Memory B cell (primary cell): Measurements from ENCODE around the gene SLC5A6.
A peak's percentile ranks its signal among the peaks of the same experiment; 100 is the strongest.
"Not testable (repeated sequence)": the region's sequence is repeated elsewhere in the genome, so short reads cannot be mapped to it uniquely, and the experiment has no call there.

Experiments used
- ATAC-seq: fragments of 150-1000 bp; cut with Tn5 transposase; 2 replicates; pipeline ENCODE4 v1.10.0; 2021; ENCODE audit warnings: low read depth, mild to moderate bottlenecking, moderate library complexity
- DNase-seq, 2 donors: peaks; one replicate each; pipeline ENCODE4 v3.0.0; 2022; ENCODE audit warnings: low spot score in 2 of 2
- H3K27ac Mint-ChIP-seq: one replicate; pipeline ENCODE4 v1.8.0; 2022; ENCODE audit warnings: mild to moderate bottlenecking, moderate library complexity, mixed read lengths
- H3K27me3 Mint-ChIP-seq: one replicate; pipeline ENCODE4 v1.8.0; 2022; ENCODE audit warnings: mixed read lengths
- H3K36me3 Mint-ChIP-seq: one replicate; pipeline ENCODE4 v1.8.0; 2022; ENCODE audit warnings: mild to moderate bottlenecking, mixed read lengths
- H3K4me1 Mint-ChIP-seq: one replicate; pipeline ENCODE4 v1.8.0; 2022; ENCODE audit warnings: mixed read lengths
- H3K4me3 Mint-ChIP-seq: one replicate; pipeline ENCODE4 v1.8.0; 2022; ENCODE audit warnings: mild to moderate bottlenecking, moderate library complexity, mixed read lengths
- H3K9me3 Mint-ChIP-seq: one replicate; pipeline ENCODE4 v1.8.0; 2022; ENCODE audit warnings: mixed read lengths

Gene SLC5A6

GRCh38 chr2:27185331-27186026, 26.6 kb downstream of the SLC5A6 start:
- Mint-ChIP-seq H3K9me3 (no peaks in the 10 kb centered on the region), H3K4me1 (no peaks in the 10 kb centered on the region), H3K27me3 (peaks cover 15% of the 10 kb centered on the region), H3K36me3 (no peaks in the 10 kb centered on the region), H3K27ac (no peak overlapping the region), H3K4me3 (no peak overlapping the region)
- ATAC-seq (no peak), DNase-seq (no peak)

DNA sequence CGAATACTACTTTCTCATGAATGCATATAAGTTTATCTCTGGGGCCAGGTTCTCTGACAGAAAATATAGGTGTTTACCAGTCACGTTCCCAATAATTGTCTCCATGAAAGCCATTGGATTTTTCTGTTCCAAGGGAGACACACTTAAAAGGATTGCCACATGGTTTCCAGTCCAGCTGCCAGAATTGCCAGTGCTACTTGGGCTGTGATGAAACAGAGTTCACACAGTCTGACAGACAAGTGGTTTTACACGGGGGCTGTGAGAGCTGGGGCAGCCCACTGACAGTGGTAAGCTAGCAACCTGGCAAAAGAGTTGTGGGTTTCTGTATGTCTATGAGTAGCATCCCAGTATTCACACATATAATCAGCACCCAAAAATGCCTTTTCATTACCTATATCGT, 28.0 kb downstream of the SLC5A6 start:
- H3K4me3 Mint-ChIP-seq, result no peak overlapping the region
- DNase-seq (no peak), ATAC-seq (no peak)
- H3K4me1 Mint-ChIP-seq, result no peaks in the 10 kb centered on the region
- H3K9me3 Mint-ChIP-seq, result no peaks in the 10 kb centered on the region
- H3K27ac Mint-ChIP-seq, result no peak overlapping the region
- H3K36me3 Mint-ChIP-seq, result no peaks in the 10 kb centered on the region
- H3K27me3 Mint-ChIP-seq, result peaks cover 18% of the 10 kb centered on the region

- Mint-ChIP-seq H3K36me3 (no peaks in the 10 kb centered on the region), H3K27me3 (peaks cover 18% of the 10 kb centered on the region), H3K4me1 (no peaks in the 10 kb centered on the region), H3K27ac (no peak overlapping the region), H3K9me3 (no peaks in the 10 kb centered on the region), H3K4me3 (no peak overlapping the region)
- no peak for ATAC-seq
- DNase-seq, result no peak
Observed at GRCh38 chr2:27182346-27182745, 29.7 kb downstream of the SLC5A6 start.

DNA sequence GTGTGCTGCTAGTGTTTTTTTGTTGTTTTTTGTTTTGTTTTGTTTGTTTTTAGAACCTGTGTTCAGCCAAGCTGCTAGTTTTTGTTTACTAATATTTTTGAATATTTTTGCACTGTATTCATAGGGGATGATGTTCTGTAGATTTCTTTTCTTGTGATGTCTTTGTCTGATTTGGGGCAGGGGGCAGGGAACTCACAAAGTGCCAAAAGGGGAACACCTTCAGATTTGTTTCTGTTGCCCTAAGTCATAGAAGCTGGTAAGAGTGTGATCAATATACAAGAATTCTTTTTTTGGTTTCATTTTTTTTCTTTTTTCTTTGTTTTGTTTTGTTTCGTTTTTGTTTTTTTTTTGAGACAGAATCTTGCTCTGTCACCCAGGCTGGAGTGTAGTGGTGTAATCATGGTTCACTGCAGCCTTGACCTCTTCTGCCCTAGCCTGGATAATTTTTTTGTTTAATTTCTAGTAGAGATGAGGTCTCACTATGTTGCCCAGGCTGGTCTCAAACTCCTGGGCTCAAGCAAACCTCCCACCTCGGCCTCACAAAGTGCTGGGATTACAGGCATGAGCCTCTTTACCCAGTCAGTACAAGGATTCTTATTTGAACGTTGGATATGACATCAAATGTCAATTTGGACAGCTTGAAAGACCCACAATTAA, 32.6 kb downstream of the SLC5A6 start:
- no peak overlapping the region for H3K4me3 Mint-ChIP-seq
- H3K4me1 Mint-ChIP-seq, result no peaks in the 10 kb centered on the region
- no peaks in the 10 kb centered on the region for H3K36me3 Mint-ChIP-seq

GRCh38 chr2:27178469-27178868, 33.6 kb downstream of the SLC5A6 start:
- no peaks in the 10 kb centered on the region for H3K4me1 Mint-ChIP-seq
- no peaks in the 10 kb centered on the region for H3K36me3 Mint-ChIP-seq
- H3K27me3 Mint-ChIP-seq, result peaks cover 18% of the 10 kb centered on the region
- H3K4me3 Mint-ChIP-seq, result no peak overlapping the region
- ATAC-seq, result no peak
- no peaks in the 10 kb centered on the region for H3K9me3 Mint-ChIP-seq
- no peak overlapping the region for H3K27ac Mint-ChIP-seq
- DNase-seq, result no peak

More for the DNA sequence above, 32.6 kb downstream of the SLC5A6 start:
- ATAC-seq, result no peak
- Mint-ChIP-seq H3K9me3 (no peaks in the 10 kb centered on the region), H3K27ac (no peak overlapping the region), H3K27me3 (peaks cover 20% of the 10 kb centered on the region)
- no peak for DNase-seq

DNA sequence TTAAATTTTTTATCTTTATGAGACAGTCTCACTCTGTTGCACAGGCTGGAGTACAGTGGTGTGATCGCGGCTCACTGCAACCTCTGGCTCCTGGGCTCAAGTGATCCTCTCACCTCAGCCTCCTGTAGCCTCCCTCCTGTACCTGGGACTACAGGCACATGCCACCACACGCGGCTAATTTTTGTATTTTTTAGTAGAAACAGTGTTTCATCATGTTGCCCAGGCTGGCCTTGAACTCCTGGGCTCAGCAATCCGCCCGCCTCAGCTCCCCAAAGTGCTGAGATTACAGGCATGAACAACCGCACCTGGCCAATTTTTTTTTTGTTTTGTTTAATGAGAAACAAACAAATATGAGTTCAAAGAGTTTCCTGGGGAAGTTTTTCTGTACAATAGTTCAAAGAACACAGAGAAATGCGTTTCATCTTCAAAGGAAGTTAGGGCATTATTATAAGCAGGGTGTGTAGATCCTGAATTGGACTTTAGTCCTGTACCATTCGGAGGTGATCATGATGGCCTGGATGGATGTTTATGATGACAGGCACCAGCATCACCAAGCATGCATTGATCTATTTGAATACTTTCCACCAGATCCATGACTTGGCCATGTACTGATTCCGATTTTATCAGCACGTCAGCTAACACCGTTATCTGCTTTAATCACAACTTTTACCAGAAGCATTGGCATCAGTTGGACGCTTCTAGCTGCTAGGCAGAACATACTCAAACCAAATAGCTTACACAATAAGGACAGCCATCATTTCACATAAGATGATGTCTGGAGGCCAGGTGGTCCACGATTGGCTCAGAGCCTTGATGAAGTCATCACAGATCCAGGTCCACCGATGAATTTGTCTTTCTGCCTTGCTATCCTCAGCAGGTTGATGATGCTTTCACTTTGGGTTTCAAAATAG, 34.4 kb downstream of the SLC5A6 start:
- H3K27ac Mint-ChIP-seq, result no peak overlapping the region
- no peaks in the 10 kb centered on the region for H3K36me3 Mint-ChIP-seq
- no peaks in the 10 kb centered on the region for H3K9me3 Mint-ChIP-seq
- peaks cover 18% of the 10 kb centered on the region for H3K27me3 Mint-ChIP-seq
- H3K4me1 Mint-ChIP-seq, result no peaks in the 10 kb centered on the region
- H3K4me3 Mint-ChIP-seq, result no peak overlapping the region
- DNase-seq (no peak), ATAC-seq (no peak)

DNA sequence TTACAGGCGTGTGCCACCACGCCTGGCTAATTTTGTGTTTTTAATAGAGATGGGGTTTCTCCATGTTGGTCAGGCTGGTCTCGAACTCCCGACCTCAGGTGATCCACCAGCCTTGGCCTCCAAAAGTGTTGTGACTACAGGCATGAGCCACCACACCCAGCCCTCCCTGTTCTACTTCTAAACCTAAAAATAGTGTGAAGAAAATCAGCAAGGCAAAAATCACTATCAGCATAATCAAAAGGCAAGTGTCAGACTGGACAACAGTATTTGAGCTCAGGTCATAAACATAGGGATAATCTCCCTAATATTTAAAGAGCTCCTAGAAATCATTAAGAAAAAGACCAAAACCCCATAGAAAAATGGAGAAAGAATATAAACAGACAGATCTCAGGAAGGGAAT, 36.3 kb downstream of the SLC5A6 start:
- not testable (repeated sequence) for DNase-seq, H3K4me3 Mint-ChIP-seq, H3K27ac Mint-ChIP-seq, ATAC-seq, H3K4me1 Mint-ChIP-seq, H3K9me3 Mint-ChIP-seq, H3K36me3 Mint-ChIP-seq
- peaks cover 10% of the 10 kb centered on the region for H3K27me3 Mint-ChIP-seq

- ATAC-seq, result no peak
- Mint-ChIP-seq H3K36me3 (no peaks in the 10 kb centered on the region), H3K4me3 (no peak overlapping the region), H3K4me1 (peaks cover 6% of the 10 kb centered on the region), H3K9me3 (no peaks in the 10 kb centered on the region), H3K27me3 (peaks cover 9% of the 10 kb centered on the region), H3K27ac (no peak overlapping the region)
- no peak for DNase-seq
Observed at GRCh38 chr2:27175330-27175729, 36.7 kb downstream of the SLC5A6 start.

GRCh38 chr2:27174638-27175037, 37.4 kb downstream of the SLC5A6 start:
- Mint-ChIP-seq H3K27me3 (peaks cover 9% of the 10 kb centered on the region), H3K36me3 (no peaks in the 10 kb centered on the region), H3K4me3 (no peak overlapping the region), H3K9me3 (no peaks in the 10 kb centered on the region), H3K4me1 (peaks cover 6% of the 10 kb centered on the region), H3K27ac (no peak overlapping the region)
- DNase-seq, result no peak
- no peak for ATAC-seq

- H3K4me1 Mint-ChIP-seq, result peaks cover 6% of the 10 kb centered on the region
- no peak overlapping the region for H3K27ac Mint-ChIP-seq
- H3K27me3 Mint-ChIP-seq, result peaks cover 2% of the 10 kb centered on the region
- H3K4me3 Mint-ChIP-seq, result no peak overlapping the region
- no peaks in the 10 kb centered on the region for H3K9me3 Mint-ChIP-seq
- ATAC-seq (no peak), DNase-seq (no peak)
- no peaks in the 10 kb centered on the region for H3K36me3 Mint-ChIP-seq
Observed at GRCh38 chr2:27171351-27171848, 40.7 kb downstream of the SLC5A6 start.

DNA sequence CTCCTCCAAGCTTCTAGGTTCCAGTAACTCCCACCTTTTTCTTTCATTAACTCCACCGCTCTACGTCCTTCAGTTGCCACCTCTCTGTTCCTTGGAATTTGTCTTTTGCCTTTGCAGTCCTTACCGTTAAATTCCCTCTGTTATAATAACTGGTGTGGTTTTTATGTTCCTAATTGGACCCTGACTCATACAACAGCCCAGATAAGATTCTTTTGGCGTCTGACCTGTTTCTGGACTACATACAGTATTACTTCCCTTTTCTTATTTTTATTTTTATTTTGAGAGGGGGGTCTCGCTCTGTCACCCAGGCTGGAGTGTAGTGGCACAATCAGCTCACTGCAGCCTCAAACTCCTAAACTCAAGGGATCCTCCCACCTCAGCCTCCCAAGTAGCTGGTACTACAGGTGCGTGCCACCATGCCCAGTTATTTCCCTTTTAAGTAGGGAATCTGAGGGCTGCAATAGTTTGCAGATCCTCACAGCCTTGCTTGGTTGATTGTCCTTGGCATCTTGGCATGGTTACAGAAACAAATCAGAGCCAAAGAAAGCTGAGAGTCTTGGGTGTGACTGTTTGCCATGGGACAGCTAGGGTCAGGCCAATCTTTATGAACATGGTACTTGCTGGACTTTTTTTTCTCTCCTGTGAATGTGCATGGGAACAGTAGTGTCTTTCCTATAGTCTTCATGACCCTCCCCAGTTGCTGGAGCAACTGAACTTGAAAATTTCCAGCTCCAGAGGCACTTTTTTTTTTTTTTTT, 41.3 kb downstream of the SLC5A6 start:
- Mint-ChIP-seq H3K27me3 (peaks cover 2% of the 10 kb centered on the region), H3K9me3 (no peaks in the 10 kb centered on the region), H3K4me1 (peaks cover 6% of the 10 kb centered on the region), H3K4me3 (peak overlapping the region; percentile 61), H3K27ac (no peak overlapping the region), H3K36me3 (no peaks in the 10 kb centered on the region)
- no peak for DNase-seq
- peak; percentile 36 for ATAC-seq

- DNase-seq (no peak), ATAC-seq (peak; percentile 50)
- Mint-ChIP-seq H3K27me3 (no peaks in the 10 kb centered on the region), H3K36me3 (no peaks in the 10 kb centered on the region), H3K4me3 (no peak overlapping the region), H3K4me1 (peaks cover 13% of the 10 kb centered on the region), H3K9me3 (no peaks in the 10 kb centered on the region), H3K27ac (peak overlapping the region; percentile 30)
Observed at GRCh38 chr2:27164960-27165763, 46.9 kb downstream of the SLC5A6 start.
